ENCODE measurements around the gene RNF144B. TPM values are rescaled to one million over a fixed set of nuclear protein-coding genes. Genes with fewer than 3 reads are reported as not detected.

The RNF144B gene
- total RNA-seq, 1 donor from 2014 or later = 10.2 TPM

GRCh38 chr6:18390476-18390875 lies 3.3 kb downstream of the RNF144B start:
- Mint-ChIP-seq H3K27me3 (ENCODE audit: low read depth) (no peaks in the 10 kb centered on the region), H3K4me3 (ENCODE audit: unreplicated experiment) (no peak overlapping the region), H3K9me3 (ENCODE audit: low read depth) (no peaks in the 10 kb centered on the region), H3K27ac (ENCODE audit: unreplicated experiment) (peak overlapping the region; percentile 6), H3K36me3 (ENCODE audit: low read depth) (no peaks in the 10 kb centered on the region), H3K4me1 (ENCODE audit: low read depth) (peaks cover 67% of the 10 kb centered on the region)
- no peak for TF ChIP-seq CTCF (IDR thresholded peaks at IDR 0.05)
- no peak for DNase-seq (ENCODE audit: low spot score)

- Mint-ChIP-seq H3K4me1 (ENCODE audit: low read depth) (peaks cover 71% of the 10 kb centered on the region), H3K27me3 (ENCODE audit: low read depth) (no peaks in the 10 kb centered on the region), H3K4me3 (ENCODE audit: unreplicated experiment) (no peak overlapping the region), H3K27ac (ENCODE audit: unreplicated experiment) (no peak overlapping the region), H3K36me3 (ENCODE audit: low read depth) (no peaks in the 10 kb centered on the region), H3K9me3 (ENCODE audit: low read depth) (no peaks in the 10 kb centered on the region)
- no peak for DNase-seq (ENCODE audit: low spot score)
- no peak for TF ChIP-seq CTCF (IDR thresholded peaks at IDR 0.05)
Measured at GRCh38 chr6:18391023-18391422, 3.9 kb downstream of the RNF144B start.

DNA sequence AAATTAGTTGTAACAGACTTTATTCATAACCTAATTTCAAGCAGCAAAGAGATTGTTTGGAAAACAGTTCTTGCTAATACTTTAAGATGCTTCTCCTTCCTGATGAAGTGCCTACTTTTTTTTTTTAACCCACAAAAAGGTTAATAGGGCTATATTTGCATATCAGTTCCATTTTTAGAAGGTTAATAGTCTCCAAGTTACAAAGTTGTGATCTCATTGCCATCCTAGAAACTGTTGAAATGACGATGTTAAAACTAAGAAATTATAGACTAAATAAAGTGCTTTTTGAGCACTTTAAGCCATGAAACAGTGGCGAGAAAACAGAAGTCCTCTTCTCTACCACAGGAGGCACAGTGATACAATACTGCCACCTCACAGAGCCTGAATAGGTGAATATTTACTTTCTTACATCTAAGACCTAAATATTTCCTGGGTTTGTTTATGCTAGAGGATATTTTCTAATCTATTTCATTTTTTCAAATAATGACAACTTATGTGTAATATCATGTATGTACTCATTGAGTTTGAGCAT lies 5.3 kb downstream of the RNF144B start:
- Mint-ChIP-seq H3K27ac (ENCODE audit: unreplicated experiment) (no peak overlapping the region), H3K4me3 (ENCODE audit: unreplicated experiment) (no peak overlapping the region), H3K36me3 (ENCODE audit: low read depth) (no peaks in the 10 kb centered on the region), H3K27me3 (ENCODE audit: low read depth) (no peaks in the 10 kb centered on the region), H3K4me1 (ENCODE audit: low read depth) (peaks cover 73% of the 10 kb centered on the region), H3K9me3 (ENCODE audit: low read depth) (no peaks in the 10 kb centered on the region)
- peak; percentile 20 for TF ChIP-seq CTCF (IDR thresholded peaks at IDR 0.05)
- DNase-seq (ENCODE audit: low spot score) = no peak

- Mint-ChIP-seq H3K4me3 (ENCODE audit: unreplicated experiment) (no peak overlapping the region), H3K9me3 (ENCODE audit: low read depth) (no peaks in the 10 kb centered on the region), H3K36me3 (ENCODE audit: low read depth) (no peaks in the 10 kb centered on the region), H3K4me1 (ENCODE audit: low read depth) (peaks cover 68% of the 10 kb centered on the region), H3K27ac (ENCODE audit: unreplicated experiment) (no peak overlapping the region), H3K27me3 (ENCODE audit: low read depth) (no peaks in the 10 kb centered on the region)
- DNase-seq (ENCODE audit: low spot score) = no peak
- TF ChIP-seq CTCF (IDR thresholded peaks at IDR 0.05) = no peak
Measured at GRCh38 chr6:18393698-18394097, 6.5 kb downstream of the RNF144B start.

DNA sequence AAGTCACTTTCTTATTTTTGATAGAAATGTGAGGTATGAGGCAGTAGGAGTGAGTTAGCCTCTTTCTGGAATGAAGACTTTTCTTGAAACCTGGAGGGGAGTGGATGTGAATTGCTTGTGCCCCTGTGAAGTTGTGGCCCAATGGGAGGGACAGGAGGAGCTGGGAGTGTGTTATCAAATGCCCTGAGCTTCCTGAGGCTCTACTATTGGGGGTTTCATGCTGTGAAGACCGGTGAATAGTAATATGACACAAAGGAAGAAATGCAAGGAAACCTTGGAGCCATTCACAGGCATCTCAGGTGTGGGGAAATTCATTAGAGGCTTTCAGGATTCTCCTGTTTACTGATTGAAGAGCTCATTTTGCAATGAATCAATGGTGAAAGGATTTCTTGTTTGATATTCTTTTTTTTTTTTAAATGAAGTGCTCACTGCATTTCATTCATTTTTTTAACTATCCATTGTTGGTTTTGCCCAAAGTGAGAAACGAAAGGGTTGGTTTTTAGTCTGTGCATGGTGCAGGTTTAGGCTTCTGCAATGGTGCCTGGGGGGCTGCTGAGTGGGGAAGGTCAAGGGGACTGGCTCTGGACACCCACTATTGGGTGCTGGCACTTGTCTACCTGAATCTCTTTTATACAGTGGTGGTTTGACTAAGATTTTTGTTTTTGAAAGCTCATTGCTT lies 8.2 kb downstream of the RNF144B start:
- H3K4me3 Mint-ChIP-seq (ENCODE audit: unreplicated experiment) = peak overlapping the region; percentile 25
- H3K27ac Mint-ChIP-seq (ENCODE audit: unreplicated experiment) = peak overlapping the region; percentile 86
- no peaks in the 10 kb centered on the region for H3K9me3 Mint-ChIP-seq (ENCODE audit: low read depth)
- H3K4me1 Mint-ChIP-seq (ENCODE audit: low read depth) = peaks cover 54% of the 10 kb centered on the region
- no peak for TF ChIP-seq CTCF (IDR thresholded peaks at IDR 0.05)
- H3K36me3 Mint-ChIP-seq (ENCODE audit: low read depth) = no peaks in the 10 kb centered on the region
- H3K27me3 Mint-ChIP-seq (ENCODE audit: low read depth) = no peaks in the 10 kb centered on the region
- DNase-seq (ENCODE audit: low spot score) = no peak

Data from chondrocyte (in vitro differentiated cells).